H9 (cell line): ENCODE data around the gene RPL37. TPM values are rescaled to one million over a fixed set of nuclear protein-coding genes. Genes with fewer than 3 reads are reported as not detected.

ENCODE experiments used
- DNase-seq: peaks from one replicate; pipeline ENCODE4 v3.0.0-alpha.2; 2017
- H2AFZ ChIP-seq: one replicate; pipeline ENCODE4 v1.6.1; 2013; ENCODE audit warnings: mild to moderate bottlenecking, low read length, control low read depth, moderate library complexity
- H2AK5ac ChIP-seq: 2 replicates; pipeline ENCODE4 v1.6.1; 2013; ENCODE audit warnings: low read length, control low read depth, mixed read lengths; ENCODE audit not compliant: insufficient read length
- H2BK120ac ChIP-seq: one replicate; pipeline ENCODE4 v1.6.1; 2013; ENCODE audit warnings: low read depth, mild to moderate bottlenecking, low read length, control low read depth, inconsistent platforms; ENCODE audit not compliant: poor library complexity, severe bottlenecking
- H2BK12ac ChIP-seq: 2 replicates; pipeline ENCODE4 v1.6.1; 2013; ENCODE audit warnings: low read length, control low read depth, mixed read lengths, low read depth; ENCODE audit not compliant: insufficient read length
- H2BK15ac ChIP-seq: 2 replicates; pipeline ENCODE4 v1.6.1; 2013; ENCODE audit warnings: low read depth, low read length, control low read depth
- H2BK20ac ChIP-seq: one replicate; pipeline ENCODE4 v1.6.1; 2013; ENCODE audit warnings: low read depth, mild to moderate bottlenecking, low read length, control low read depth, inconsistent platforms; ENCODE audit not compliant: poor library complexity, severe bottlenecking
- H2BK5ac ChIP-seq: 2 replicates; pipeline ENCODE4 v1.6.1; 2013; ENCODE audit warnings: low read length, control low read depth, mixed read lengths; ENCODE audit not compliant: insufficient read length
- H3K14ac ChIP-seq: 2 replicates; pipeline ENCODE4 v1.6.1; 2013; ENCODE audit warnings: low read length, control low read depth; ENCODE audit not compliant: insufficient read depth
- H3K18ac ChIP-seq: 2 replicates; pipeline ENCODE4 v1.6.1; 2013; ENCODE audit warnings: low read depth, mild to moderate bottlenecking, mixed read lengths, low read length, control low read depth; ENCODE audit not compliant: insufficient read length
- H3K23ac ChIP-seq: 2 replicates; pipeline ENCODE4 v1.6.1; 2013; ENCODE audit warnings: low read length, control low read depth, mixed read lengths, low read depth; ENCODE audit not compliant: insufficient read length
- H3K23me2 ChIP-seq: 2 replicates; pipeline ENCODE4 v1.6.1; 2013; ENCODE audit warnings: low read depth, mild to moderate bottlenecking, mixed read lengths, low read length, control low read depth; ENCODE audit not compliant: insufficient read length, poor library complexity, severe bottlenecking
- H3K27ac ChIP-seq: 2 replicates; pipeline ENCODE4 v1.5.1; 2013; ENCODE audit warnings: low read length, control low read depth, mixed read lengths, low read depth; ENCODE audit not compliant: insufficient read length
- H3K27me3 ChIP-seq: 2 replicates; pipeline ENCODE4 v1.6.1; 2013; ENCODE audit warnings: low read length, control low read depth, inconsistent platforms; ENCODE audit not compliant: insufficient read depth
- H3K4ac ChIP-seq: 2 replicates; pipeline ENCODE4 v1.6.1; 2013; ENCODE audit warnings: low read depth, mild to moderate bottlenecking, control low read depth, inconsistent platforms, low read length, moderate library complexity
- H3K4me1 ChIP-seq: 2 replicates; pipeline ENCODE4 v1.6.1; 2013; ENCODE audit warnings: low read length, control low read depth, inconsistent platforms; ENCODE audit not compliant: insufficient read depth
- H3K4me2 ChIP-seq: 2 replicates; pipeline ENCODE4 v1.6.1; 2013; ENCODE audit warnings: low read length, control low read depth, mixed read lengths; ENCODE audit not compliant: insufficient read length, insufficient read depth
- H3K56ac ChIP-seq: 2 replicates; pipeline ENCODE4 v1.6.1; 2013; ENCODE audit warnings: low read depth, mild to moderate bottlenecking, mixed read lengths, low read length, control low read depth; ENCODE audit not compliant: insufficient read length
- H3K79me1 ChIP-seq: 2 replicates; pipeline ENCODE4 v1.6.1; 2013; ENCODE audit warnings: low read depth, mild to moderate bottlenecking, moderate library complexity, low read length, control low read depth, inconsistent platforms; ENCODE audit not compliant: insufficient read depth, poor library complexity, severe bottlenecking
- H3K79me2 ChIP-seq: 2 replicates; pipeline ENCODE4 v1.6.1; 2013; ENCODE audit warnings: low read length, control low read depth, inconsistent platforms; ENCODE audit not compliant: insufficient read depth
- H3K9ac ChIP-seq: 2 replicates; pipeline ENCODE4 v1.6.1; 2013; ENCODE audit warnings: low read length, control low read depth, mixed read lengths; ENCODE audit not compliant: insufficient read length; ENCODE audit errors: extremely low read depth
- H3K9me3 ChIP-seq: one replicate; pipeline ENCODE4 v1.6.1; 2013; ENCODE audit warnings: low read depth, low read length, inconsistent platforms; ENCODE audit not compliant: control insufficient read depth
- H3T11ph ChIP-seq: one replicate; pipeline ENCODE4 v1.6.1; 2013; ENCODE audit warnings: mild to moderate bottlenecking, low read length, control low read depth, inconsistent platforms
- H4K20me1 ChIP-seq: one replicate; pipeline ENCODE4 v1.6.1; 2013; ENCODE audit not compliant: control insufficient read depth, insufficient read length, insufficient read depth
- H4K5ac ChIP-seq: 2 replicates; pipeline ENCODE4 v1.6.1; 2013; ENCODE audit warnings: low read depth, mild to moderate bottlenecking, mixed read lengths, low read length, control low read depth; ENCODE audit not compliant: insufficient read length
- H4K8ac ChIP-seq: replicated peaks from 2 replicates; pipeline ENCODE4 v1.6.1; 2013; ENCODE audit warnings: low read length, control low read depth, mixed read lengths, low read depth; ENCODE audit not compliant: insufficient read length
- H4K91ac ChIP-seq: 2 replicates; pipeline ENCODE4 v1.6.1; 2013; ENCODE audit warnings: low read depth, mild to moderate bottlenecking, moderate library complexity, mixed read lengths, low read length, control low read depth; ENCODE audit not compliant: insufficient read length
- H3K27ac Mint-ChIP-seq, 3 experiments: 2 replicates in 2 of 3; 3 replicates in 1 of 3; pipeline ENCODE4 v1.8.0; 2020 to 2021; ENCODE audit warnings: mixed read lengths in 3 of 3, mild to moderate bottlenecking in 1 of 3, moderate library complexity in 1 of 3
- H3K27me3 Mint-ChIP-seq: 2 replicates; pipeline ENCODE4 v1.8.0; 2021; ENCODE audit warnings: low read depth, mild to moderate bottlenecking, moderate library complexity, mixed read lengths
- H3K36me3 Mint-ChIP-seq, 3 experiments: 2 replicates in 2 of 3; 3 replicates in 1 of 3; pipeline ENCODE4 v1.8.0; 2020 to 2021; ENCODE audit warnings: low read depth in 3 of 3, mixed read lengths in 3 of 3; ENCODE audit not compliant: insufficient read depth in 1 of 3
- H3K4me1 Mint-ChIP-seq, 2 experiments: 2 replicates each; pipeline ENCODE4 v1.8.0; 2020; ENCODE audit warnings: mixed read lengths in 2 of 2
- H3K4me3 Mint-ChIP-seq, 2 experiments: 2 replicates in 1 of 2; 3 replicates in 1 of 2; pipeline ENCODE4 v1.8.0; 2020 to 2021; ENCODE audit warnings: mild to moderate bottlenecking in 2 of 2, mixed read lengths in 2 of 2, moderate library complexity in 1 of 2
- H3K9me3 Mint-ChIP-seq, 2 experiments: 2 replicates in 1 of 2; 3 replicates in 1 of 2; pipeline ENCODE4 v1.8.0; 2020; ENCODE audit warnings: mild to moderate bottlenecking in 2 of 2, mixed read lengths in 2 of 2, moderate library complexity in 1 of 2
- CTCF ChIP-seq: fragments of 200-600 bp; sonication (generic); conservative IDR thresholded peaks from 3 replicates; pipeline ENCODE4 v1.8.0; 2021; ENCODE audit warnings: antibody characterized with exemption, mild to moderate bottlenecking
- WGBS: extraction: QIAGEN DNeasy Blood & Tissue Kit; methylation state at CpG from one replicate; pipeline ENCODE4 v1.1.7; 2013; ENCODE audit warnings: missing lambda C conversion rate, low lambda C conversion rate, mixed read lengths; ENCODE audit not compliant: insufficient read length; ENCODE audit errors: extremely low coverage; 5-methylcytosine and 5-hydroxymethylcytosine counted together
- total RNA-seq: library from RNA; stranded (reverse); gene quantifications from 2 replicates; pipeline ENCODE4 v1.2.1, GENCODE V29; 2021

The RPL37 gene
- total RNA-seq, 1 experiment from 2014 or later = 1,735 TPM

- H3K36me3 Mint-ChIP-seq = peaks cover 9 to 21% (median 20%) of the 10 kb centered on the region in 3 experiments; a peak in 6 of 7 replicates
- Histone ChIP-seq H3K23ac (no peak overlapping the region), H2AK5ac (no peak overlapping the region), H3K14ac (no peak overlapping the region), H3T11ph (no peak overlapping the region), H2BK15ac (no peak overlapping the region), H3K9ac (no peak overlapping the region), H2BK5ac (no peak overlapping the region), H2BK20ac (no peak overlapping the region), H4K8ac (no peak overlapping the region), H2BK120ac (no peak overlapping the region), H3K79me2 (peaks cover 20% of the 10 kb centered on the region; the same call in 1 of the 2 replicates), H3K79me1 (peaks cover 3% of the 10 kb centered on the region), H3K27me3 (no peaks in the 10 kb centered on the region), H3K18ac (no peak overlapping the region), H3K27ac (no peak overlapping the region), H3K9me3 (no peaks in the 10 kb centered on the region), H2AFZ (no peak overlapping the region), H3K4me2 (no peak overlapping the region), H3K4me1 (no peaks in the 10 kb centered on the region), H3K56ac (no peak overlapping the region), H2BK12ac (no peak overlapping the region), H3K23me2 (no peaks in the 10 kb centered on the region), H3K4ac (no peak overlapping the region), H4K20me1 (no peaks in the 10 kb centered on the region), H4K5ac (no peak overlapping the region), H4K91ac (no peak overlapping the region)
- DNase-seq = no peak
- H3K27ac Mint-ChIP-seq = no peak overlapping the region
- H3K27me3 Mint-ChIP-seq = no peaks in the 10 kb centered on the region
- WGBS = no CpG with 5 or more reads among the region's 6 CpGs
- TF ChIP-seq CTCF = no peak
- no peak overlapping the region for H3K4me3 Mint-ChIP-seq
- H3K4me1 Mint-ChIP-seq = no peaks in the 10 kb centered on the region; a peak in 1 of 4 replicates
- H3K9me3 Mint-ChIP-seq = no peaks in the 10 kb centered on the region
These were observed 55.5 kb downstream of the RPL37 start for GRCh38 chr5:40779561-40779960.
